KMS-11 (cell line): ENCODE data around the gene BPGM.

ENCODE experiments used
- H2AFZ ChIP-seq: fragments of 200-600 bp; sonication (generic); 2 replicates; pipeline ENCODE4 v1.6.1; 2016; ENCODE audit warnings: antibody characterized with exemption, mixed run types, low read depth
- H3K27ac ChIP-seq: fragments of 200-600 bp; sonication (generic); 2 replicates; pipeline ENCODE4 v1.6.1; 2016; ENCODE audit warnings: mild to moderate bottlenecking, mixed run types
- H3K27me3 ChIP-seq: fragments of 200-600 bp; sonication (generic); 2 replicates; pipeline ENCODE4 v1.6.1; 2017; ENCODE audit warnings: mild to moderate bottlenecking, low read depth, mixed run types, moderate library complexity; ENCODE audit not compliant: insufficient read depth
- H3K36me3 ChIP-seq: fragments of 200-600 bp; sonication (generic); 2 replicates; pipeline ENCODE4 v1.6.1; 2017; ENCODE audit warnings: mild to moderate bottlenecking, mixed run types; ENCODE audit not compliant: insufficient read depth
- H3K4me1 ChIP-seq: fragments of 200-600 bp; sonication (generic); 2 replicates; pipeline ENCODE4 v1.6.1; 2016; ENCODE audit warnings: mild to moderate bottlenecking, low read depth, mixed run types; ENCODE audit not compliant: poor library complexity, severe bottlenecking
- H3K4me2 ChIP-seq: fragments of 200-600 bp; sonication (generic); 2 replicates; pipeline ENCODE4 v1.7.0; 2016; ENCODE audit warnings: mild to moderate bottlenecking, mixed run types
- H3K4me3 ChIP-seq: fragments of 200-600 bp; sonication (generic); IDR thresholded peaks from 2 replicates; pipeline ENCODE4 v1.6.1; 2017; ENCODE audit warnings: low read depth, low read length, mixed read lengths; ENCODE audit not compliant: insufficient read depth
- H3K79me2 ChIP-seq: fragments of 200-600 bp; sonication (generic); 2 replicates; pipeline ENCODE4 v1.6.1; 2016; ENCODE audit warnings: low read depth, mixed run types; ENCODE audit not compliant: insufficient read depth
- H3K9ac ChIP-seq: fragments of 200-600 bp; sonication (generic); 2 replicates; pipeline ENCODE4 v1.6.1; 2016; ENCODE audit warnings: mild to moderate bottlenecking, mixed run types
- H4K20me1 ChIP-seq: fragments of 200-600 bp; sonication (generic); 2 replicates; pipeline ENCODE4 v1.6.1; 2016; ENCODE audit warnings: mild to moderate bottlenecking, mixed run types; ENCODE audit not compliant: insufficient read depth
- CTCF ChIP-seq: fragments of 200-600 bp; sonication (generic); conservative IDR thresholded peaks from 2 replicates; pipeline ENCODE4 v1.6.1; 2017; ENCODE audit warnings: low read depth, mild to moderate bottlenecking, antibody characterized with exemption, low read length, moderate library complexity, mixed read lengths

The BPGM gene

GRCh38 chr7:134629445-134629844 lies 17.2 kb upstream of the BPGM start:
- TF ChIP-seq CTCF = no peak

DNA sequence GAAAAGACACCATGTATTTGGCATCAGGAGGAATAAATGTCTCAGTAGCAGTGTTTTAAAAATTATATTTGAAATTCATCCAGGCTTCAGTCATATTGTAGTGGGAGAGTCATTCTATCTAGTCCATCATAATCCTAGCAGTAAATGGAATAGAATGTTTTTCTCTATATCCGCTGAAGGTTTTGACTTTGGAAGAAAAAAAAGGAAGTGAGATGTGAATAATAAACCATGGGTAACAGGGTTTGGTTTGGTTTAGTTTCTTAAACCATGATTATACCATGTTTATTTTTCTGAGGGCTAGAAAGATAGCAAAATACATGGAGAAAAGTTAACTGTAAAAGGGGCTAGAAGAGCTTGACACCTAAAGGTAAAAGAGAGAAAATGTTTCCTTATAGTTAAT lies 16.4 kb upstream of the BPGM start:
- Histone ChIP-seq H3K4me1 (peaks cover 14% of the 10 kb centered on the region), H3K36me3 (no peaks in the 10 kb centered on the region), H3K4me3 (no peak overlapping the region), H4K20me1 (no peaks in the 10 kb centered on the region), H2AFZ (no peak overlapping the region), H3K9ac (no peak overlapping the region), H3K4me2 (no peak overlapping the region), H3K79me2 (no peaks in the 10 kb centered on the region), H3K27ac (no peak overlapping the region), H3K27me3 (no peaks in the 10 kb centered on the region)
- TF ChIP-seq CTCF = no peak

More at GRCh38 chr7:134629445-134629844, 17.2 kb upstream of the BPGM start:
- H3K79me2 ChIP-seq = no peaks in the 10 kb centered on the region
- H3K4me3 ChIP-seq = no peak overlapping the region
- H4K20me1 ChIP-seq = no peaks in the 10 kb centered on the region
- H3K4me1 ChIP-seq = peaks cover 9% of the 10 kb centered on the region
- no peak overlapping the region for H3K9ac ChIP-seq
- H3K4me2 ChIP-seq = no peak overlapping the region
- H3K27me3 ChIP-seq = no peaks in the 10 kb centered on the region
- no peaks in the 10 kb centered on the region for H3K36me3 ChIP-seq
- no peak overlapping the region for H3K27ac ChIP-seq
- H2AFZ ChIP-seq = no peak overlapping the region

GRCh38 chr7:134630893-134631292 lies 15.8 kb upstream of the BPGM start:
- no peaks in the 10 kb centered on the region for H3K36me3 ChIP-seq
- H4K20me1 ChIP-seq = no peaks in the 10 kb centered on the region
- no peak for TF ChIP-seq CTCF
- H3K4me3 ChIP-seq = no peak overlapping the region
- H2AFZ ChIP-seq = no peak overlapping the region
- H3K27ac ChIP-seq = no peak overlapping the region
- H3K9ac ChIP-seq = no peak overlapping the region
- H3K4me1 ChIP-seq = peaks cover 20% of the 10 kb centered on the region
- no peaks in the 10 kb centered on the region for H3K27me3 ChIP-seq
- no peak overlapping the region for H3K4me2 ChIP-seq
- no peaks in the 10 kb centered on the region for H3K79me2 ChIP-seq

DNA sequence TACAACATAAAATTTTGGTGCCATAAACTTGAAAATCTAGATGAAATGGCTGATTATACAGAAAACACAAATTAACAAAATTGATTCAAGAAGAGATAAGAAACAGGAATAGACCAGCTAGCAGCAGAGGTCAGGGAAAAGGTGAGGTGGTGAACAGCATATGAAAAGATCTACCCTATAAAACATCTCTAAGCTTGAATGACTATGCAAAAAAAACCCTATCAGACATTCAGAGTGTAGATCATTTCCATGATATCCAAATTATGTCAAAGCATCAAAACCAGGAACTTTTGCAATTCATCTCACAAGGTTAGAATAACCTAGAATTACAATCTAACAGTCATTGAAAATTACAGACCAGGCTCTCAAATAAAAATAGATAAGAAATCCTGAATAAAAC lies 14.6 kb upstream of the BPGM start:
- no peak for TF ChIP-seq CTCF
- H4K20me1 ChIP-seq = no peaks in the 10 kb centered on the region

More for the DNA sequence above, 14.6 kb upstream of the BPGM start:
- no peaks in the 10 kb centered on the region for H3K27me3 ChIP-seq
- H3K27ac ChIP-seq = no peak overlapping the region
- H3K4me3 ChIP-seq = no peak overlapping the region
- no peak overlapping the region for H2AFZ ChIP-seq
- no peak overlapping the region for H3K4me2 ChIP-seq
- no peaks in the 10 kb centered on the region for H3K36me3 ChIP-seq
- H3K4me1 ChIP-seq = peaks cover 25% of the 10 kb centered on the region
- no peak overlapping the region for H3K9ac ChIP-seq
- no peaks in the 10 kb centered on the region for H3K79me2 ChIP-seq
